ENCODE data around the gene MDN1.

GRCh38 chr6:89805814-89806371 lies 13.7 kb downstream of the MDN1 start:
- no peak for TF ChIP-seq CTCF (IDR thresholded peaks at IDR 0.05)
- TF ChIP-seq POLR2A (IDR thresholded peaks at IDR 0.05): no peak
